Astrocyte of the spinal cord (primary cell): Measurements from ENCODE around the gene TH.

Experiments
- DNase-seq: peaks from one replicate; pipeline ENCODE4 v3.0.0; 2011; ENCODE audit warnings: low read depth, low spot score
- H3K4me3 ChIP-seq: 2 replicates; pipeline ENCODE4 v1.5.1; 2011; ENCODE audit warnings: low read depth, mild to moderate bottlenecking, low read length, moderate library complexity
- CTCF ChIP-seq: IDR thresholded peaks from 2 replicates; pipeline ENCODE4 v1.5.1; 2012; ENCODE audit warnings: low read depth, mild to moderate bottlenecking, low read length, inconsistent platforms
- in situ Hi-C: cut with HindIII; loops from 2 replicates; pipeline ENCODE4 v1.10.0; 2017; ENCODE audit warnings: low sequenced_read_pairs

TH gene

GRCh38 chr11:2116680-2117079 is 54.9 kb downstream of the TH start:
- H3K4me3 ChIP-seq: no peak overlapping the region
- DNase-seq: no peak
- no peak for TF ChIP-seq CTCF
- in situ Hi-C loops: no loop called here

GRCh38 chr11:2115308-2115707 is 56.3 kb downstream of the TH start:
- in situ Hi-C loops: no loop called here
- no peak for TF ChIP-seq CTCF
- no peak for DNase-seq
- H3K4me3 ChIP-seq: no peak overlapping the region

DNA sequence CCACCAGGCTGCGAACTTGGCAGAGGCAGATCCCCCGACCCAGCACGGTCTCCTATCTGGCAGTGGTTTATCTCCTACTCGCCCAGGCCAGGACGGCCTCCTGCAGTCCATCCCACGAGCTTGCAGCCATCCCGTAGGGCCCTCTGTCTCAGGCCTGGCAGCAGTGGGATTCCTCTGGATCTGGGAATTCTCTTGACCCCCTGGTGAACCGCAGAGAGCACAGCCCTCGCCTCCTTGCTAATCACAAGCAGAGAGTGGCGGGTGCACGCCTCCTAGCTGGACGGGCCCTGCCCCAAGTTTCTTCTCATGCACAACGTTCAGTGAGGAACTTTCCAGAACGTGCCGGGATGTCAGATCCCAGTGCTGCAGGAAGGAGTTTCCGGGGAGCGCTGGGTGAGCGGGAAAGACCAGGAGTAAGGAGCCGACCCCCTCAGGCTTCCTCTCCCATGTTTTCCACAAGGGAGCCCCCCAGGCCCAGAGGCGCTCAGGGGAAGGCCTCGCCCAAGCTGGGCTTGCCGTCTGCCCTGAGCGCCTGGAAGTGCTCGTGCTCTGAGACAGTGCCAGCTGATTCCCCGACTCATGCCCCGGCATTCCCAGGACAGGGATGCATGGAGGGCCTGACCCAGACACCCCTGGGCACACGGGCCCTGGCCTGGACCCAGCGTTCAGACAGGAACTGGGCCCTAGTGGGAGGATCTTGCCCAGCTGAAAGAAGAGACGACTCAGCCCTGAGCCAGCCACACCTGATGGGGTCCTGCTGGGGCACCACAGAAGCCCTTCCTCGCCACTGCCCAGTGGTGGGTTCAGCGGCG is 57.0 kb downstream of the TH start:
- in situ Hi-C loops: no loop called here
- no peak for DNase-seq
- TF ChIP-seq CTCF: no peak
- H3K4me3 ChIP-seq: no peak overlapping the region
